Smooth muscle cell (in vitro differentiated cells): Measurements from ENCODE around the gene PFN3. TPM values are rescaled to one million over a fixed set of nuclear protein-coding genes. Genes with fewer than 3 reads are reported as not detected.

ENCODE experiments used
- DNase-seq: peaks from one replicate; lab custom pipeline; 2025; ENCODE audit not compliant: unreplicated experiment; lab: John Stamatoyannopoulos, UW
- H2AFZ ChIP-seq: fragments of 200-600 bp; sonication (generic); 2 replicates; pipeline ENCODE4 v1.6.0; 2016; ENCODE audit warnings: antibody characterized with exemption, low read depth, mild to moderate bottlenecking
- H3F3A ChIP-seq: fragments of 200-600 bp; sonication (generic); 2 replicates; pipeline ENCODE4 v1.6.0; 2017; ENCODE audit warnings: antibody characterized with exemption, low read depth
- H3K27ac ChIP-seq: fragments of 200-600 bp; sonication (generic); 2 replicates; pipeline ENCODE4 v1.5.1; 2016; ENCODE audit warnings: low read depth, mild to moderate bottlenecking
- H3K27me3 ChIP-seq: fragments of 200-600 bp; sonication (generic); 2 replicates; pipeline ENCODE4 v1.6.1; 2016; ENCODE audit warnings: low read depth, mild to moderate bottlenecking
- H3K36me3 ChIP-seq: fragments of 200-600 bp; sonication (generic); 2 replicates; pipeline ENCODE4 v1.5.1; 2016; ENCODE audit warnings: low read depth
- H3K4me1 ChIP-seq: fragments of 200-600 bp; sonication (generic); 2 replicates; pipeline ENCODE4 v1.5.1; 2016; ENCODE audit warnings: low read depth
- H3K4me2 ChIP-seq: fragments of 200-600 bp; sonication (generic); 2 replicates; pipeline ENCODE4 v1.6.0; 2016; ENCODE audit warnings: mild to moderate bottlenecking
- H3K4me3 ChIP-seq: fragments of 200-600 bp; sonication (generic); 2 replicates; pipeline ENCODE4 v1.5.1; 2016; ENCODE audit warnings: mild to moderate bottlenecking
- H3K79me2 ChIP-seq: fragments of 200-600 bp; sonication (generic); 2 replicates; pipeline ENCODE4 v1.6.0; 2016; ENCODE audit warnings: low read depth, mild to moderate bottlenecking
- H3K9ac ChIP-seq: fragments of 200-600 bp; sonication (generic); 2 replicates; pipeline ENCODE4 v1.6.0; 2016; ENCODE audit warnings: low read depth
- H3K9me3 ChIP-seq: fragments of 200-600 bp; sonication (generic); replicated peaks from 2 replicates; pipeline ENCODE4 v1.5.1; 2016; ENCODE audit warnings: low read depth
- H4K20me1 ChIP-seq: fragments of 200-600 bp; sonication (generic); 2 replicates; pipeline ENCODE4 v1.6.0; 2016; ENCODE audit warnings: low read depth
- WGBS: methylation state at CpG from one replicate; pipeline ENCODE4 v1.1.7; 2016; ENCODE audit warnings: low lambda C conversion rate; 5-methylcytosine and 5-hydroxymethylcytosine counted together
- polyA plus RNA-seq: library from polyadenylated mRNA; unstranded; fragments of >200 nt; fragmentation: Nextera tagmentation; extraction: Ambion mirVana; gene quantifications from 2 replicates; pipeline ENCODE4 v1.2.1, GENCODE V29; 2016
- total RNA-seq: library from RNA; depleted of rRNA; stranded (reverse); fragments of >200 nt; gene quantifications from 2 replicates; pipeline ENCODE4 v1.2.3, GENCODE V29; 2014
- TF ChIP-seq, protein P1 (sequence below): fragments of 200-600 bp; sonication (generic); IDR thresholded peaks from 2 replicates; pipeline ENCODE4 v1.5.1; 2017; ENCODE audit warnings: borderline replicate concordance, mild to moderate bottlenecking, antibody characterized with exemption; ENCODE audit not compliant: insufficient read depth, poor library complexity, severe bottlenecking

PFN3 gene
- total and polyA plus RNA-seq, 2 experiments from 2014 or later = not detected

DNA sequence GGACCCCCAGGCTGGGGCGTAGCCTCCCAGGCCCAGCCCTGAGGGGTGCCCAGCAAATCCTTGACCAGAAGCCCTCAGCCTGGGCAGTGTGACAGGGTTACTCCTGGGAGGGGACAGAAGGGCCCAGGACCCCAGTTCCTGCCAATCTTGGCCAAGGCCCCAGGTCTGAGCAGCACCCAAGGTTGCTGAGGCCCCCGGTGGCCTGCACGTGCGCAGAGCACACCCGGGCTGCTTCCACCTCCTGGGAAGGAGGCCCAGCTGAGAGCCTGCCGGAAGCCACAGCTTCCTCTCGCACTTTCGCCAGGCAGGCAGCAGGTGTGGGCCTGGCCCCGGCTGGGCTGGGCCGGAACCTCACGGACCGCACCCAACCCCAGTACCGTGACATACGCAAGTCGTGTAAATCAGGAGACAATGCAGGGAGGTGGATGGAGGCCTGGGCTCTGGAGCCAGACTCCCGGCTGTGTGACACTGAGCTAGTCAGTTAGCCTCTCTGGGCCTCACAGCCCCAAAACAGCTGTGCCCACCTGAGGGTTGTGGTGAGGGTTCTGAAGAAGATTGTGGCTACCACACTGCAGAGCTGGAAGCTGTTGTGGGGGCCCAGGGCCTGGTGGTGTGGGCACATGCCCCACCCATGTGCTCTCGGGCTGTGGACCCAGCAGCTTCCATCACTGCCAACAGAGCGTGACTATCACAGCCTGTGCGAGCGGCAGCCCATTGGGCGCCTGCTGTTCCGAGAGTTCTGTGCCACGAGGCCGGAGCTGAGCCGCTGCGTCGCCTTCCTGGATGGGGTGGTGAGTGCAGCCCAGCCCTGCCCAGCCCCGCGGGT, 31.1 kb upstream of the PFN3 start:
- H3K9me3 ChIP-seq = no peaks in the 10 kb centered on the region
- no peak for DNase-seq
- H2AFZ ChIP-seq = no peak overlapping the region
- WGBS = 95% methylated on average over 27 of the region's 29 CpGs
- no peak overlapping the region for H3K4me2 ChIP-seq
- H3K79me2 ChIP-seq = peaks cover 15% of the 10 kb centered on the region
- peaks cover 22% of the 10 kb centered on the region for H4K20me1 ChIP-seq
- H3K36me3 ChIP-seq = no peaks in the 10 kb centered on the region
- H3F3A ChIP-seq = no peaks in the 10 kb centered on the region
- TF ChIP-seq, protein P1, sequence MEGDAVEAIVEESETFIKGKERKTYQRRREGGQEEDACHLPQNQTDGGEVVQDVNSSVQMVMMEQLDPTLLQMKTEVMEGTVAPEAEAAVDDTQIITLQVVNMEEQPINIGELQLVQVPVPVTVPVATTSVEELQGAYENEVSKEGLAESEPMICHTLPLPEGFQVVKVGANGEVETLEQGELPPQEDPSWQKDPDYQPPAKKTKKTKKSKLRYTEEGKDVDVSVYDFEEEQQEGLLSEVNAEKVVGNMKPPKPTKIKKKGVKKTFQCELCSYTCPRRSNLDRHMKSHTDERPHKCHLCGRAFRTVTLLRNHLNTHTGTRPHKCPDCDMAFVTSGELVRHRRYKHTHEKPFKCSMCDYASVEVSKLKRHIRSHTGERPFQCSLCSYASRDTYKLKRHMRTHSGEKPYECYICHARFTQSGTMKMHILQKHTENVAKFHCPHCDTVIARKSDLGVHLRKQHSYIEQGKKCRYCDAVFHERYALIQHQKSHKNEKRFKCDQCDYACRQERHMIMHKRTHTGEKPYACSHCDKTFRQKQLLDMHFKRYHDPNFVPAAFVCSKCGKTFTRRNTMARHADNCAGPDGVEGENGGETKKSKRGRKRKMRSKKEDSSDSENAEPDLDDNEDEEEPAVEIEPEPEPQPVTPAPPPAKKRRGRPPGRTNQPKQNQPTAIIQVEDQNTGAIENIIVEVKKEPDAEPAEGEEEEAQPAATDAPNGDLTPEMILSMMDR = no peak
- H3K4me1 ChIP-seq = peaks cover 7% of the 10 kb centered on the region
- H3K4me3 ChIP-seq = no peak overlapping the region
- no peak overlapping the region for H3K27ac ChIP-seq
- H3K27me3 ChIP-seq = no peaks in the 10 kb centered on the region
- no peak overlapping the region for H3K9ac ChIP-seq

DNA sequence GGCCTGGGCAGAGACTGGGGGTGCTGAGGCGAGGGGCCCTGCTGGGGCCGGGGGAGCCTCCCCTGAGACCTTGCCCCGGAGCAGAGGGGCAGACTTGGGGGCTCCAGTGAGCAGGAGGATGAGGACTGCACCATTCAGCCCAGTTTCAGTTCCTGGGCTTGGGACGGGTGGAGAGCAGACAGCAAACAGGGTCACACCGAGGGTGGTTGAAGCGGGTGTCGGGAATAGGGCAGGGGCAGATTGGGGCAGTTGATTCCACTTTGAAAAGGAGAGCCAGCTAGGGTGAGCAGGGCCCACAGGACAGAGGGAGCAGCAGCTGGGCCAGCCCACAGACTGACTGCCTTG, 30.5 kb upstream of the PFN3 start:
- TF ChIP-seq, protein P1 = no peak
- 93% methylated on average over 7 of the region's 7 CpGs for WGBS
- peaks cover 15% of the 10 kb centered on the region for H3K79me2 ChIP-seq
- no peaks in the 10 kb centered on the region for H3K9me3 ChIP-seq
- no peak overlapping the region for H3K9ac ChIP-seq
- H2AFZ ChIP-seq = no peak overlapping the region
- peaks cover 22% of the 10 kb centered on the region for H4K20me1 ChIP-seq
- H3K27me3 ChIP-seq = no peaks in the 10 kb centered on the region
- no peak overlapping the region for H3K27ac ChIP-seq
- no peak overlapping the region for H3K4me2 ChIP-seq
- H3K36me3 ChIP-seq = no peaks in the 10 kb centered on the region
- DNase-seq = no peak
- no peak overlapping the region for H3K4me3 ChIP-seq
- H3F3A ChIP-seq = no peaks in the 10 kb centered on the region
- H3K4me1 ChIP-seq = peaks cover 7% of the 10 kb centered on the region

DNA sequence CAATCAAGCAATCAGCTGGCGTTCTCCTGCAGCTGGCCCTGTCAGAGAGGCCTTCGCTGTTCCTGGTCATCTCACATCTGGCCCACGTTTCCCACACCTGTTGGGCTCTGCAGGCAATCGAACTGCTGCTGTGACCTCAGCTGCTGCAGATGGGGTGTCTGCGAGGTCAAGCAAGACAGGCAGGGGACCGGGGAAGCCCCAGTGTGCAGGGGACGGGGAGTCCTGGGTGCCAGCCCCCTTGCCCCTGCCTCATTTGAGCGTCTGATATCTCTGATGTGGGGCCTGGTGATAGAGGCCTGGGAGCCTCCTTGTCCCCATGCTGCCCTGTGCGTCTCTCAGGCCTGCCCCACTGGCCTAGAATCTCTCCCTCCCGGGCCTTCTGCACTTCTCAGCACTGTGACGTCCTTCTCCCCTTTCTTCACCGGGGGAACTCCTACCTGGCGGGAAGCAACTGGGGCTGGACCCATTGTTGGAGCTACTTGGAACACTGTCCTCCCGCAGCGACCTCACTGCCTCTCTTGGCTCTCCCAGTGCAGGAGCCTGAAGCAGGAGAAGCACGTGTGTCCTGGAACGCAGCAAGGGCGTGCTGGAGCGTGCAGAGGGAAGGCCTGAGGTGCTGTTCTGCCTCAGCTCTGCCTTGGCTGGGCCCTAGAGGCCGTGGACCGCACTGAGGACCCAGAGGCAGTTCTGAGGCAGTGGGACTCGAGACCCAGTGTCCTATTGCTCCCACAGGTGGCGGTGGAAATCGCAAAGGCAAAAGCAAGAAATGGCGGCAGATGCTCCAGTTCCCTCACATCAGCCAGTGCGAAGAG, 29.9 kb upstream of the PFN3 start:
- Histone ChIP-seq H3K9ac (no peak overlapping the region), H3K27ac (no peak overlapping the region), H3K36me3 (no peaks in the 10 kb centered on the region), H3K4me3 (no peak overlapping the region), H3K79me2 (peaks cover 15% of the 10 kb centered on the region), H3K4me2 (no peak overlapping the region), H3F3A (no peaks in the 10 kb centered on the region), H2AFZ (no peak overlapping the region), H3K27me3 (no peaks in the 10 kb centered on the region), H3K4me1 (peaks cover 11% of the 10 kb centered on the region), H4K20me1 (peaks cover 22% of the 10 kb centered on the region), H3K9me3 (no peaks in the 10 kb centered on the region)
- WGBS = 92% methylated on average over 26 of the region's 26 CpGs
- no peak for DNase-seq
- TF ChIP-seq, protein P1 = no peak
